Loucy (cell line): ENCODE data around the gene MATK.

ENCODE experiments used
- H2AFZ ChIP-seq: fragments of 200-600 bp; sonication (generic); 2 replicates; pipeline ENCODE4 v1.6.0; 2016; ENCODE audit warnings: antibody characterized with exemption, mild to moderate bottlenecking, low read length, moderate library complexity
- H3F3A ChIP-seq: fragments of 200-600 bp; 2 replicates; pipeline ENCODE4 v1.6.0; 2016; ENCODE audit warnings: antibody characterized with exemption, low read depth, mild to moderate bottlenecking
- H3K27me3 ChIP-seq: fragments of 200-600 bp; sonication (generic); 2 replicates; pipeline ENCODE4 v1.6.1; 2014; ENCODE audit warnings: low read length, mild to moderate bottlenecking; ENCODE audit not compliant: insufficient read depth, poor library complexity, severe bottlenecking
- H3K36me3 ChIP-seq: fragments of 200-600 bp; sonication (generic); 2 replicates; pipeline ENCODE4 v1.6.1; 2016; ENCODE audit warnings: low read length; ENCODE audit not compliant: insufficient read depth
- H3K4me1 ChIP-seq: fragments of 200-600 bp; sonication (generic); 2 replicates; pipeline ENCODE4 v1.5.1; 2014; ENCODE audit warnings: low read length, mild to moderate bottlenecking; ENCODE audit not compliant: insufficient read depth, poor library complexity, severe bottlenecking
- H3K4me2 ChIP-seq: fragments of 200-600 bp; sonication (generic); 2 replicates; pipeline ENCODE4 v1.6.0; 2014; ENCODE audit warnings: antibody characterized with exemption, low read length, low read depth, mild to moderate bottlenecking; ENCODE audit not compliant: poor library complexity, severe bottlenecking
- H3K4me3 ChIP-seq: fragments of 200-600 bp; sonication (generic); 2 replicates; pipeline ENCODE4 v1.5.1; 2014; ENCODE audit warnings: low read length, mild to moderate bottlenecking, mixed read lengths; ENCODE audit not compliant: poor library complexity, severe bottlenecking
- H3K79me2 ChIP-seq: fragments of 200-600 bp; sonication (generic); 2 replicates; pipeline ENCODE4 v1.6.1; 2014; ENCODE audit warnings: low read length; ENCODE audit not compliant: insufficient read depth
- H3K9ac ChIP-seq: fragments of 200-600 bp; sonication (generic); 2 replicates; pipeline ENCODE4 v1.6.0; 2014; ENCODE audit warnings: mild to moderate bottlenecking, low read depth, low read length, moderate library complexity; ENCODE audit not compliant: poor library complexity, severe bottlenecking
- H3K9me2 ChIP-seq: fragments of 200-600 bp; sonication (generic); replicated peaks from 2 replicates; pipeline ENCODE4 v1.6.1; 2016; ENCODE audit warnings: low read depth, low read length, mixed read lengths
- H3K9me3 ChIP-seq: fragments of 200-600 bp; sonication (generic); 2 replicates; pipeline ENCODE4 v1.6.1; 2014; ENCODE audit warnings: mild to moderate bottlenecking, antibody characterized with exemption, low read length, low read depth; ENCODE audit not compliant: insufficient read depth
- H4K20me1 ChIP-seq: fragments of 200-600 bp; sonication (generic); 2 replicates; pipeline ENCODE4 v1.6.0; 2014; ENCODE audit warnings: antibody characterized with exemption, low read length, mild to moderate bottlenecking; ENCODE audit not compliant: insufficient read depth, poor library complexity, severe bottlenecking
- EZH2phosphoT487 ChIP-seq: fragments of 200-600 bp; IDR thresholded peaks from 2 replicates; pipeline ENCODE4 v1.6.1; 2018; ENCODE audit warnings: antibody characterized with exemption, mild to moderate bottlenecking, moderate library complexity, borderline replicate concordance
- TF ChIP-seq, protein P1 (sequence below): fragments of 200-600 bp; sonication (generic); conservative IDR thresholded peaks from 2 replicates; pipeline ENCODE4 v1.5.1; 2014; ENCODE audit warnings: mild to moderate bottlenecking, antibody characterized with exemption, low read length

MATK gene

DNA sequence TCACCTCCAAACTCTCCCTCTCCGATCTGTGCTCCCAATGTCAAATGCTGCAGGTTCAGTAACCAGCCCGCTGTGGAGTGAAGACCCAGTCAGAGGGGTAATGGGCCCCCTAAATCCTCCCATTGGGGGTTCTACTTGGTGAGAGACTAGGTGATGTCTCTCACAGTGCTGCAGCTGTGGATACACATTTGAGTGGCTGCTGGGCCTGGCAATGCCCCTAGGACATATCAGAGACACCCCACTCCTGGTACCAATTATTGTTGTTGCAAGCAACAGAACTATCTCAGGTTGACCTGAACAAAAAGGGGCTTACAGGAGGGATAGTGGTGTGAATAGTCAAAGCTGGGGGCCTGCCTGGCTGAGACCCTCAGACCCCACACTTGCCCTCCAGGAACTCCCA lies 4.6 kb downstream of the MATK start:
- Histone ChIP-seq H2AFZ (no peak overlapping the region), H3K9me3 (no peaks in the 10 kb centered on the region; the same call in 1 of the 2 replicates), H3K4me3 (no peak overlapping the region), H3K9me2 (no peaks in the 10 kb centered on the region), H3K27me3 (peaks cover 4% of the 10 kb centered on the region), H3F3A (no peaks in the 10 kb centered on the region), H3K36me3 (peaks cover 5% of the 10 kb centered on the region; the same call in 1 of the 2 replicates), H3K79me2 (peaks cover 15% of the 10 kb centered on the region), H4K20me1 (no peaks in the 10 kb centered on the region), H3K4me1 (peaks cover 8% of the 10 kb centered on the region), H3K9ac (no peak overlapping the region), H3K4me2 (no peak overlapping the region)
- no peak for TF ChIP-seq EZH2phosphoT487
- TF ChIP-seq, protein P1, sequence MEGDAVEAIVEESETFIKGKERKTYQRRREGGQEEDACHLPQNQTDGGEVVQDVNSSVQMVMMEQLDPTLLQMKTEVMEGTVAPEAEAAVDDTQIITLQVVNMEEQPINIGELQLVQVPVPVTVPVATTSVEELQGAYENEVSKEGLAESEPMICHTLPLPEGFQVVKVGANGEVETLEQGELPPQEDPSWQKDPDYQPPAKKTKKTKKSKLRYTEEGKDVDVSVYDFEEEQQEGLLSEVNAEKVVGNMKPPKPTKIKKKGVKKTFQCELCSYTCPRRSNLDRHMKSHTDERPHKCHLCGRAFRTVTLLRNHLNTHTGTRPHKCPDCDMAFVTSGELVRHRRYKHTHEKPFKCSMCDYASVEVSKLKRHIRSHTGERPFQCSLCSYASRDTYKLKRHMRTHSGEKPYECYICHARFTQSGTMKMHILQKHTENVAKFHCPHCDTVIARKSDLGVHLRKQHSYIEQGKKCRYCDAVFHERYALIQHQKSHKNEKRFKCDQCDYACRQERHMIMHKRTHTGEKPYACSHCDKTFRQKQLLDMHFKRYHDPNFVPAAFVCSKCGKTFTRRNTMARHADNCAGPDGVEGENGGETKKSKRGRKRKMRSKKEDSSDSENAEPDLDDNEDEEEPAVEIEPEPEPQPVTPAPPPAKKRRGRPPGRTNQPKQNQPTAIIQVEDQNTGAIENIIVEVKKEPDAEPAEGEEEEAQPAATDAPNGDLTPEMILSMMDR, result no peak

GRCh38 chr19:3780786-3781304 lies 5.3 kb downstream of the MATK start:
- Histone ChIP-seq H3K9me3 (no peaks in the 10 kb centered on the region; the same call in 1 of the 2 replicates), H3K36me3 (peaks cover 5% of the 10 kb centered on the region; the same call in 1 of the 2 replicates), H3K9me2 (no peaks in the 10 kb centered on the region), H3K79me2 (peaks cover 12% of the 10 kb centered on the region), H3K4me2 (no peak overlapping the region), H3K4me3 (no peak overlapping the region), H3K9ac (no peak overlapping the region), H3K4me1 (peaks cover 6% of the 10 kb centered on the region), H2AFZ (no peak overlapping the region), H3F3A (no peaks in the 10 kb centered on the region), H3K27me3 (peaks cover 2% of the 10 kb centered on the region), H4K20me1 (no peaks in the 10 kb centered on the region)
- TF ChIP-seq, protein P1, result no peak
- TF ChIP-seq EZH2phosphoT487, result no peak

- Histone ChIP-seq H3K4me1 (no peaks in the 10 kb centered on the region), H3F3A (no peaks in the 10 kb centered on the region), H3K27me3 (no peaks in the 10 kb centered on the region), H3K9ac (no peak overlapping the region), H4K20me1 (no peaks in the 10 kb centered on the region), H3K4me2 (no peak overlapping the region), H2AFZ (no peak overlapping the region), H3K9me3 (no peaks in the 10 kb centered on the region; the same call in 1 of the 2 replicates), H3K4me3 (no peak overlapping the region), H3K36me3 (peaks cover 5% of the 10 kb centered on the region; the same call in 1 of the 2 replicates), H3K9me2 (no peaks in the 10 kb centered on the region), H3K79me2 (no peaks in the 10 kb centered on the region)
- TF ChIP-seq EZH2phosphoT487, result no peak
- TF ChIP-seq, protein P1, result no peak
These were observed 7.1 kb downstream of the MATK start for GRCh38 chr19:3778899-3779723.
